Measurements from ENCODE around the gene PRR16. TPM values are rescaled to one million over a fixed set of nuclear protein-coding genes. Genes with fewer than 3 reads are reported as not detected.

Gene PRR16
- total RNA-seq, 1 donor from 2014 or later = not detected

DNA sequence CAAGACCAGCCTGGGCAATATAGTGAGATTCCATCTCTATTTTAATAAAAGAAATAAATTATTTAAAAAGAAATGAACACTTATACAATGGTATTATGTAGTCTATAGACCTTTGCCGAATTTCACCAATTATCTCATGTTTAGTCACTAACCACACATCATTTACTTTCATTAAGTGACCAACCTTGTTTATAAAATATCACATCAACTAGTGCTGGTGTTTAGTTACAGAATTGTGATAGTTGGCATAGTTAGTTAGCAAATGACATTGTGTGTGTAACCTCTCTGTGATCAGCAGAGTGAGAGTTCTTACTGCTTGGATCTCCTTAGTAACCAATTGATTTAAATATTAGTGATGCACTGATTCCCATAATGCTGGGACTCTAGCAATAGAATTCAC lies 71.8 kb downstream of the PRR16 start:
- H3K27me3 Mint-ChIP-seq (ENCODE audit: insufficient read depth) = no peaks in the 10 kb centered on the region
- no peak for DNase-seq (ENCODE audit: low spot score)
- H3K9me3 Mint-ChIP-seq = no peaks in the 10 kb centered on the region
- H3K36me3 Mint-ChIP-seq (ENCODE audit: low read depth) = no peaks in the 10 kb centered on the region
- H3K27ac Mint-ChIP-seq = no peak overlapping the region
- no peak overlapping the region for H3K4me3 Mint-ChIP-seq
- intact Hi-C loops (cut with micrococcal nuclease) = no loop called here
- H3K4me1 Mint-ChIP-seq (ENCODE audit: low read depth) = no peaks in the 10 kb centered on the region

DNA sequence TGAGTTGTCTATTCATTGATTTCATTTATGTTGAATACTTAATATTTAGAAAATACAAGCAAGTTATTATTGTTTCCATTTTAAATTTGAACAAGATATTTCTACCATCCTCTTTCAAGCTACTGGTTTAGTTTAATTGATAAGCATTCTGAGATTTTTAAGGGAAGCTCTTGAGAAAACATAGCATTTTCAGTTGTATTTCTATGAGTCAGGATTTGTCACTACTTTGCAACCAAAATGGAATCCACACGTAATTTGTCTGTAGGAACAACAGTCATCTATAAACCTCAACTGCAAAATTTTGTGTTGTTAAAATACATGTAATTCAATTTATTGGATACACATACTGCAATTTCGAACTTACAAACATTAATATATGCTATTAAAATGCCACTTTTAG lies 74.0 kb downstream of the PRR16 start:
- H3K36me3 Mint-ChIP-seq (ENCODE audit: low read depth) = no peaks in the 10 kb centered on the region
- no peak for DNase-seq (ENCODE audit: low spot score)
- no peak overlapping the region for H3K27ac Mint-ChIP-seq
- no peaks in the 10 kb centered on the region for H3K4me1 Mint-ChIP-seq (ENCODE audit: low read depth)
- intact Hi-C loops (cut with micrococcal nuclease) = no loop called here
- no peaks in the 10 kb centered on the region for H3K27me3 Mint-ChIP-seq (ENCODE audit: insufficient read depth)
- H3K4me3 Mint-ChIP-seq = no peak overlapping the region
- H3K9me3 Mint-ChIP-seq = no peaks in the 10 kb centered on the region

DNA sequence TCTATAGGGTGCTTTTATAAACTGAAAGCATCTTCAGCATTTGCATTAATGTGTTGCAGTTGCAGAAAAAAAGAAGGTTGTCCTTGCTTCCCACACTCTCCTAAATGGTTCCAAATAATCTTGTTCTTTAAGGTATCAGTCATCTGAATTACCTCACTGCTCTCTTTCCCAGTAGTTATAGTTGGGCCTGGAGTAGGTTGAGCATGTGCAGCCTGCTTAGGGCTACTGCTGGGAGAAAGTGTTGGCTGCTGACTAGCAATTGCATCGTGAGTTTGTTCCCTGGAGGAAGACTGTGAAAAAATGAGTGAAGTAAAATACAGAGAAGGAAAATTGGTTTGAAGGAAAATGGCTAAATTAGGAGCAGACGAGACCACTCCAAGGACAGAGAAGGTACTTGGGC lies 74.5 kb downstream of the PRR16 start:
- Mint-ChIP-seq H3K4me3 (no peak overlapping the region), H3K27ac (no peak overlapping the region), H3K9me3 (no peaks in the 10 kb centered on the region), H3K4me1 (ENCODE audit: low read depth) (no peaks in the 10 kb centered on the region), H3K27me3 (ENCODE audit: insufficient read depth) (no peaks in the 10 kb centered on the region), H3K36me3 (ENCODE audit: low read depth) (no peaks in the 10 kb centered on the region)
- DNase-seq (ENCODE audit: low spot score) = no peak
- intact Hi-C loops (cut with micrococcal nuclease) = no loop called here

DNA sequence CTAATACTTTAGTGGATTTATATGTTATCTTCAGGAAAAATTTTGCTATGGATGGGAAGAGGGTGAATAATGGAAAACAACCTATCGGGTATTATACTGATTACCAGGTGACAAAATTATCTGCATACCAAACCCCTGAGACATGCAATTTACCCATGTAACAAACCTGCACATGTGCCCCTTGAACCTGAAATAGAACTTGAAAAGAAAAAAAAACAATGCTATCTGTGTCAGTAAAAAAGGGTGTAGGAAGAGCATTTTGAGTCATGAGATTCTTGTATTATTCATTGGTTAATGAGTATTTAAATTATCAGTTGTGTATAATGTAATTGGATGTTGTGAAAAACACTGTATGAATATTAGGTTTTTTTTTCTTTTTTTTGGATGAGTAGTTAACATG lies 75.4 kb downstream of the PRR16 start:
- no peak overlapping the region for H3K4me3 Mint-ChIP-seq
- no peaks in the 10 kb centered on the region for H3K27me3 Mint-ChIP-seq (ENCODE audit: insufficient read depth)
- no peaks in the 10 kb centered on the region for H3K36me3 Mint-ChIP-seq (ENCODE audit: low read depth)
- no peak overlapping the region for H3K27ac Mint-ChIP-seq
- DNase-seq (ENCODE audit: low spot score) = no peak
- intact Hi-C loops (cut with micrococcal nuclease) = no loop called here
- H3K4me1 Mint-ChIP-seq (ENCODE audit: low read depth) = no peaks in the 10 kb centered on the region
- no peaks in the 10 kb centered on the region for H3K9me3 Mint-ChIP-seq

DNA sequence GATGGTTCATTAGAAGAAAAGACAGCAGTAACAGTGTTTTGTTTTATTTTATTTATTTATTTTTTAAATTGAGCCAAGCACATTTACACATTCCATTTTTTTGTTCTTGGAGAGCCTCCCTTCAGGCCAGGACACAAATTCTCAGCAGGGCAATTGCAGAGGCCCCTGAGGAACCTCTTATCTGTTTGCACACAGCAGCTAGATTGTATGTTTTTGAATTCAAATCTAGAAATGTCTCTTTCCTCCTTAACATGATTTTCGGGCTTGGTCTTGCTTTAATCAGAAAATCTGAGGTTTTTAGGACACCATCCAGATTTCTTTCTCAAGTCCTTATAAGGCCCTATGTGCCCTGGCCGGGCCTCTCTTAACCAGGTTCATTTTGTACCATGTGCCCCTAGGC lies 76.0 kb downstream of the PRR16 start:
- Mint-ChIP-seq H3K9me3 (no peaks in the 10 kb centered on the region), H3K36me3 (ENCODE audit: low read depth) (no peaks in the 10 kb centered on the region), H3K27me3 (ENCODE audit: insufficient read depth) (no peaks in the 10 kb centered on the region), H3K4me1 (ENCODE audit: low read depth) (no peaks in the 10 kb centered on the region), H3K27ac (no peak overlapping the region), H3K4me3 (no peak overlapping the region)
- intact Hi-C loops (cut with micrococcal nuclease) = no loop called here
- no peak for DNase-seq (ENCODE audit: low spot score)

DNA sequence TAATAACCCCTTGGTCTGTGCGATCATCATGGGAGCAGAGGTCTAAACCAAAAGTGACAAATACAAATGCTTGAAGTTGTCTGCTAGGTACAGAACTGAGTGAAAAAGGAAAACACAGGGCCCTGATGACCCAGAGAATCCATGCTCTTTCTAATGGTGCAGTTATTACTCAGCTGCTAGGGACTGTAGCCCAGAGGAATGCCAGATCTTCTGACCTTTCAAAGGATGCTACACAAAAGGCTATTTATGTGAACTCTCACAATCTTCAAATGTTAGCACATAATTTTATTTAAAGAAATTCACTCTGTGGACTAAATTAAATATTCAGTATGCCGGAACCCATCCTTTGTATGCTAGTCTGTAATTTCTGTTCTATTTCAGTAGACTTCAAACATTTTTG lies 79.9 kb downstream of the PRR16 start:
- Mint-ChIP-seq H3K36me3 (ENCODE audit: low read depth) (no peaks in the 10 kb centered on the region), H3K4me3 (no peak overlapping the region), H3K4me1 (ENCODE audit: low read depth) (no peaks in the 10 kb centered on the region), H3K9me3 (no peaks in the 10 kb centered on the region), H3K27me3 (ENCODE audit: insufficient read depth) (no peaks in the 10 kb centered on the region), H3K27ac (no peak overlapping the region)
- intact Hi-C loops (cut with micrococcal nuclease) = no loop called here
- DNase-seq (ENCODE audit: low spot score) = no peak

DNA sequence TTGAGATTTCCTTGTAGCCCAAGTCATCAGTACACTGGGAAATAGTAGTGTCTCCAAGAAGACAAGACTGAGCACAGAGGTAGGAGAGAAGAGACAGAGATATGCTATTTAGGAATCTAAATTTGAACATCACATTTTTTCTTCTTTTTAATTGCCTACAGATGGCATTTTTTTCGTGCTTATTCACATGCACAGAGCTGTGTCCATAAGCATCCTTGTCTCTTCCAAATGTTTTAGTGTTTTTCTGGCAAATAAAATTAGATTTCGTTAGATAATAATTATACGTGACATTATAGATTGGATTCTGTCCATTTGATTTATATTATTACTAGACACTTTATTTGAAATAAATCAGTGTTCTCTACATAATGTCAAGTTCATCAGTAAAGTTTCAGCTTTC lies 80.9 kb downstream of the PRR16 start:
- intact Hi-C loops (cut with micrococcal nuclease) = no loop called here
- Mint-ChIP-seq H3K9me3 (no peaks in the 10 kb centered on the region), H3K27ac (no peak overlapping the region), H3K27me3 (ENCODE audit: insufficient read depth) (no peaks in the 10 kb centered on the region), H3K4me1 (ENCODE audit: low read depth) (no peaks in the 10 kb centered on the region), H3K4me3 (no peak overlapping the region), H3K36me3 (ENCODE audit: low read depth) (no peaks in the 10 kb centered on the region)
- DNase-seq (ENCODE audit: low spot score) = no peak

DNA sequence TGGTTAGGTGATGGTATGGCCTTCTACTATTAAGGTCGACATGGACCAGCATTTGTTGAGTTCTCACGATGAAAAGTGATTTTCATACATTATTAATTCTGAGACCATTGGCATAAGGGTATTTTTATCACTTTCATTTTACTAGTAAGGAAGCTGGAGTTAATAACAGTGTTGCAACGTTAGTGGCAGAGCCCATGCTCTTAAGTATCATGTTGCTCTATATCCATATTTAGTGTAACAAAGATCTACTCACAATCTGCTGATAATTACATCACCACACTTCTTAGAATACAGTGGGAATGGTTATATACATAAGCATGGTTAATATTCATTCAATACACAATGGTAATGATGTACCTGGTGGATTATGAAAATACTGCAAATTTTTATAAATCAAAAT lies 81.9 kb downstream of the PRR16 start:
- no peaks in the 10 kb centered on the region for H3K27me3 Mint-ChIP-seq (ENCODE audit: insufficient read depth)
- H3K4me3 Mint-ChIP-seq = no peak overlapping the region
- no peaks in the 10 kb centered on the region for H3K36me3 Mint-ChIP-seq (ENCODE audit: low read depth)
- DNase-seq (ENCODE audit: low spot score) = no peak
- no peaks in the 10 kb centered on the region for H3K4me1 Mint-ChIP-seq (ENCODE audit: low read depth)
- H3K9me3 Mint-ChIP-seq = no peaks in the 10 kb centered on the region
- intact Hi-C loops (cut with micrococcal nuclease) = no loop called here
- no peak overlapping the region for H3K27ac Mint-ChIP-seq

DNA sequence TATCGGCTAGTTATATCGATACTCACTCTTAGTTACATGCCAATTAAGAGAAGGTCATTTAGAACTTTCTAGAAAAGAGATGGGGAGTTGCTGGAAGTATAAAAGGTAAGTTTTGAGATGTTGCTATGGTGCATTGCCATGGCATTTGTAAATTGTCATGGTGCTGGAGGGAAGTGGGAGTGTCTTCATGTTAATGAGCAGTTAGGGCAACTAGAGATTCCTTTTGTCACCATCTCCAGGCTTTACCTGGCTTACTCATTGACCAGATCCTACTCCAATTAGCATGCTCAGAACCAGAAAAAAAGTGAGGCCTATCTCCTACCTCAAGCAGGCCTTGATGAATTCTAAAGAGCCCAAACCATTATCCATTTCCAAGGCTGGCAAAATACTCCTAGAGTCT lies 82.8 kb downstream of the PRR16 start:
- Mint-ChIP-seq H3K9me3 (no peaks in the 10 kb centered on the region), H3K27me3 (ENCODE audit: insufficient read depth) (no peaks in the 10 kb centered on the region), H3K4me1 (ENCODE audit: low read depth) (no peaks in the 10 kb centered on the region), H3K4me3 (no peak overlapping the region), H3K36me3 (ENCODE audit: low read depth) (no peaks in the 10 kb centered on the region), H3K27ac (no peak overlapping the region)
- no peak for DNase-seq (ENCODE audit: low spot score)
- intact Hi-C loops (cut with micrococcal nuclease) = no loop called here

DNA sequence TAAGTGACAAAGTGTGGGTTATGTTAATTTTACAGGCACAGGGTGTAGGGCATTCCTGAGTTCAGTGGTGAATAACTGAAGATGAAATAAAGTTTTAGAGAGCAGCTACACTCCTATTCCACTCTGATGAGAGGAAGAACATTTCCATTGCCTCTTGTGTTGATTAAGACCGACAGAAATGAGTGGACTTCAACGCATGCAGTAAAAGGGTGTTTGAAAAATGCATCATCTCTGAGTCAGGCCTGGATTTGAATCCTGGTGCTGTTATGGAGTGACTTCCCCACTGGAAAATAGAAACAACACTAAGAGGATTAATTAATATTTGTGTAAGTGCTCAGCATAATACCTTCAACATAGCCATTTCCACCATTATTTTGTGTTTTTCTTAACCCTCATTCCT lies 86.3 kb downstream of the PRR16 start:
- intact Hi-C loops (cut with micrococcal nuclease) = no loop called here
- Mint-ChIP-seq H3K36me3 (ENCODE audit: low read depth) (no peaks in the 10 kb centered on the region), H3K27me3 (ENCODE audit: insufficient read depth) (no peaks in the 10 kb centered on the region), H3K4me1 (ENCODE audit: low read depth) (no peaks in the 10 kb centered on the region), H3K4me3 (no peak overlapping the region), H3K27ac (no peak overlapping the region), H3K9me3 (no peaks in the 10 kb centered on the region)
- no peak for DNase-seq (ENCODE audit: low spot score)

DNA sequence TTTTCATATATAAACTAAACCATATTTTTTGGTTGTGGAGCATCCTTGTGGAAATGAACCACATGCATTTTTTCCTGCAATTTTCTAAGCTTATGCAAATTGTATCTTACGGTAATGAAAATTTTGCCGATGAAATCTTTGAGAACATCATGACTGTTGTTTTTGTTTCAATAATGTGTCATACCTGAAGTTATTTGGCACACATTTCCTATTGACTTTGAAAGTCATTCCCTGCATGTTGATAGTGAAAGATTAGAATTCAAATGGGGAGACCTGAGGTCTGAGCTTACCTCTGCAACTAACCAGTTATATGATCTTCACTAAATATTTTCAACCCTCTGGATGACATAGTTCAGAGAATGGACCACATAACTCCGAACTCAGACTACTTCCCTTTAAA lies 88.5 kb downstream of the PRR16 start:
- Mint-ChIP-seq H3K27ac (no peak overlapping the region), H3K27me3 (ENCODE audit: insufficient read depth) (no peaks in the 10 kb centered on the region), H3K4me1 (ENCODE audit: low read depth) (no peaks in the 10 kb centered on the region), H3K36me3 (ENCODE audit: low read depth) (no peaks in the 10 kb centered on the region), H3K9me3 (no peaks in the 10 kb centered on the region), H3K4me3 (no peak overlapping the region)
- DNase-seq (ENCODE audit: low spot score) = no peak
- intact Hi-C loops (cut with micrococcal nuclease) = no loop called here

DNA sequence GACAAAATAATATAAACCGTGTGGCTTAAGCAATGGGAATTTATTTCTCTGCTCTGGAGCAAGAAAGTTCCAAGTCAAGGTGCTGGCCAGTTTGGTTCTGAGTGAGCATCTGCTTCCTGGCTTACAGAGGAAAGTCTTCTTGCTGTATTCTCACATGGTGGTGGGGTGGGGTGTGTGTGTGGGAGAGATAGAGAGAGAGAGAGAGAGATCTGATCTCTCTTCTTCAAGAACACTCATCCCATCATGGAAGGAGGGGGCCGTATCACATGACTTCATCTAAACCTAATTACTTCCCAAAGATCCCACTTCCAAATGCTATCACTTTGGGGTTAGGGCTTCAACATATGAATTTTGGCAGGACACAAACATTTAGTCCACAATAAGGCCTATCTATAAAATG lies 91.2 kb downstream of the PRR16 start:
- no peak overlapping the region for H3K4me3 Mint-ChIP-seq
- intact Hi-C loops (cut with micrococcal nuclease) = no loop called here
- H3K9me3 Mint-ChIP-seq = no peaks in the 10 kb centered on the region
- H3K27me3 Mint-ChIP-seq (ENCODE audit: insufficient read depth) = no peaks in the 10 kb centered on the region
- H3K4me1 Mint-ChIP-seq (ENCODE audit: low read depth) = no peaks in the 10 kb centered on the region
- DNase-seq (ENCODE audit: low spot score) = no peak
- no peak overlapping the region for H3K27ac Mint-ChIP-seq
- H3K36me3 Mint-ChIP-seq (ENCODE audit: low read depth) = no peaks in the 10 kb centered on the region

DNA sequence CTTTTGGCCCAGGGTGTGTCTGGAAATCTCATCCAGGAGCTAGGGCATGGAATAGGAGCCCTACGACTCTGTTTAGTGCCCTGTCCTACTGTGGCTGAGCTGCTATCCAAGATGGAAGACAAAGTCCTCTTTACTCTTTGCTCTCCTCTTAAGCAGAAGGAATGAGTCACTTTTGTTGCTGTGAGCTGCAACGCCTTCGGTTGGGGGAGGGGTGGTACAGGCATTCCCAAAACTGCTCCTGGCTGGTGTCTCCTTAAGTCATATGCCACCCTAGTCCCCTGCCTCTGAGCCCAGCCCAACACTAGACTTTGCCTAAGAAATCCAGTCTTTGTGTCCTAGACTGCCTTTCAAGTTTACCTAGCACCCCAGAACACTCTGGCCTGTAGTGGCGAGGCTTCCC lies 99.9 kb downstream of the PRR16 start:
- H3K27me3 Mint-ChIP-seq (ENCODE audit: insufficient read depth) = no peaks in the 10 kb centered on the region
- H3K9me3 Mint-ChIP-seq = peaks cover 3% of the 10 kb centered on the region
- H3K27ac Mint-ChIP-seq = no peak overlapping the region
- no peaks in the 10 kb centered on the region for H3K4me1 Mint-ChIP-seq (ENCODE audit: low read depth)
- no peak for DNase-seq (ENCODE audit: low spot score)
- no peaks in the 10 kb centered on the region for H3K36me3 Mint-ChIP-seq (ENCODE audit: low read depth)
- H3K4me3 Mint-ChIP-seq = no peak overlapping the region
- intact Hi-C loops (cut with micrococcal nuclease) = no loop called here

DNA sequence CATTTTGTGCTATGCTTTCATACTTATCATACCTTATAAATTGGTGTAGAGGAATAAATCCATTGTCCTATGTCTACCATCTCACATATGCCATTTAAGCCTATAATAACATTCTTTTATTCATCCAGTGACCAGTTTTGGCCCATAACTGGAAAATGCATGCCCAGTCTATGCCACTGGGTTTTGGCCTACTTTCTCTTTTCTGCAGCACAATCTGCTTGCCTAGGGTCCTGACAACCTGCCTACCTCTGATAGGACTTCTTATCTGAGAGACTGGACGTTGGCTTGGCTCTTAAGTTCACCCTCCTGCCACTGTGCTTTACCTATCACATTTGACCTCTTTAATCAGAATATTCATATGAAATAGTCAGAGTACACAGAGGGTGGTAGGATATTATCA lies 103.0 kb downstream of the PRR16 start:
- DNase-seq (ENCODE audit: low spot score) = no peak
- Mint-ChIP-seq H3K9me3 (peaks cover 3% of the 10 kb centered on the region), H3K36me3 (ENCODE audit: low read depth) (no peaks in the 10 kb centered on the region), H3K27me3 (ENCODE audit: insufficient read depth) (no peaks in the 10 kb centered on the region), H3K4me1 (ENCODE audit: low read depth) (no peaks in the 10 kb centered on the region), H3K4me3 (no peak overlapping the region), H3K27ac (no peak overlapping the region)
- intact Hi-C loops (cut with micrococcal nuclease) = no loop called here
